Cerebellar cortex (tissue), 1 donor: Measurements from ENCODE around the gene SLC25A6.
"Not testable (repeated sequence)": the region's sequence is repeated elsewhere in the genome, so short reads cannot be mapped to it uniquely, and the experiment has no call there.

Experiments used
- DNase-seq: peaks from one replicate; pipeline ENCODE4 v3.0.0-alpha.2; 2015; ENCODE audit warnings: low spot score

Gene SLC25A6

GRCh38 chrX:1389993-1390285, 2.0 kb downstream of the SLC25A6 start:
- DNase-seq = no peak

- DNase-seq = no peak
Observed at GRCh38 chrX:1389181-1389992, 2.5 kb downstream of the SLC25A6 start.

- DNase-seq = no peak
Observed at GRCh38 chrX:1388651-1389050, 3.3 kb downstream of the SLC25A6 start.

GRCh38 chrX:1387141-1387776, 4.7 kb downstream of the SLC25A6 start:
- DNase-seq = no peak

- DNase-seq = no peak
Observed at GRCh38 chrX:1386338-1387127, 5.4 kb downstream of the SLC25A6 start.

GRCh38 chrX:1385253-1386223, 6.4 kb downstream of the SLC25A6 start:
- no peak for DNase-seq

- DNase-seq = no peak
Observed at GRCh38 chrX:1384658-1385252, 7.2 kb downstream of the SLC25A6 start.

GRCh38 chrX:1380672-1381233, 11.2 kb downstream of the SLC25A6 start:
- DNase-seq = no peak

GRCh38 chrX:1378306-1378759, 13.6 kb downstream of the SLC25A6 start:
- DNase-seq = no peak

- no peak for DNase-seq
Observed at GRCh38 chrX:1368385-1368698, 23.6 kb downstream of the SLC25A6 start.

- DNase-seq = not testable (repeated sequence)
Observed at GRCh38 chrX:1366363-1366762, 25.6 kb downstream of the SLC25A6 start.

- DNase-seq = no peak
Observed at GRCh38 chrX:1361910-1362309, 30.0 kb downstream of the SLC25A6 start.

- no peak for DNase-seq
Observed at GRCh38 chrX:1361275-1361674, 30.6 kb downstream of the SLC25A6 start.

GRCh38 chrX:1360171-1360570, 31.7 kb downstream of the SLC25A6 start:
- DNase-seq = no peak

- no peak for DNase-seq
Observed at GRCh38 chrX:1359477-1359873, 32.4 kb downstream of the SLC25A6 start.

GRCh38 chrX:1358793-1359476, 33.0 kb downstream of the SLC25A6 start:
- no peak for DNase-seq

GRCh38 chrX:1357993-1358392, 33.9 kb downstream of the SLC25A6 start:
- no peak for DNase-seq

GRCh38 chrX:1355131-1356046, 36.5 kb downstream of the SLC25A6 start:
- no peak for DNase-seq
